Right lobe of liver (tissue), 6 donors: ENCODE results near the gene LAMB2. TPM values are rescaled to one million over a fixed set of nuclear protein-coding genes. Genes with fewer than 3 reads are reported as not detected.

Experiments used
- ATAC-seq, 4 donors: fragments of 200-7000 bp; cut with Tn5 transposase; one replicate each; pipeline ENCODE4 v1.9.1; 2020; ENCODE audit warnings: mild to moderate bottlenecking in 4 of 4, moderate library complexity in 4 of 4
- DNase-seq, 3 donors: peaks; one replicate each; pipeline ENCODE4 v3.0.0-alpha.2; 2020
- H3K27ac ChIP-seq, 3 donors: fragments of 200-600 bp; one replicate each; pipeline ENCODE4 v1.8.0; 2022
- H3K27me3 ChIP-seq, 2 donors: fragments of 200-600 bp; one replicate each; pipeline ENCODE4 v1.8.0; 2022
- H3K36me3 ChIP-seq, 4 donors: fragments of 200-600 bp; sonication (generic) in 1 of 4; one replicate each; pipeline versions ENCODE4 v1.5.1 to v1.8.0; 2017 to 2022; ENCODE audit warnings: control low read depth in 1 of 4
- H3K4me1 ChIP-seq, 4 donors: fragments of 200-600 bp; sonication (generic) in 1 of 4; one replicate each; pipeline versions ENCODE4 v1.5.1 to v1.8.0; 2017 to 2022; ENCODE audit warnings: control low read depth in 1 of 4
- H3K4me3 ChIP-seq, 3 donors: fragments of 200-600 bp; one replicate each; pipeline ENCODE4 v1.8.0; 2022
- H3K9me3 ChIP-seq, 4 donors: fragments of 200-600 bp; sonication (generic) in 1 of 4; one replicate each; pipeline versions ENCODE4 v1.5.1 to v1.8.0; 2017 to 2022; ENCODE audit warnings: control low read depth in 1 of 4
- CTCF ChIP-seq, 4 donors: fragments of 200-600 bp in 3 of 4; fragments of 450-650 bp in 1 of 4; IDR thresholded peaks; one replicate each; pipeline versions ENCODE4 v1.5.1 to v1.8.0; 2016 to 2022; ENCODE audit warnings: antibody characterized with exemption in 4 of 4, mild to moderate bottlenecking in 2 of 4
- POLR2A ChIP-seq: fragments of 450-650 bp; IDR thresholded peaks from one replicate; pipeline ENCODE4 v1.6.1; 2017; ENCODE audit warnings: antibody characterized with exemption, mild to moderate bottlenecking
- WGBS: methylation state at CpG from one replicate; pipeline ENCODE4 v1.1.6; 2018; ENCODE audit warnings: low coverage, low lambda C conversion rate; ENCODE audit not compliant: insufficient coverage; ENCODE audit errors: missing lambda C conversion rate; 5-methylcytosine and 5-hydroxymethylcytosine counted together
- intact Hi-C, 2 donors: fragments of 100-400 bp; cut with DNase I; formaldehyde crosslinking; loops; one replicate each; pipeline versions ENCODE4 v1.11.2 to v1.14.1; 2022
- total RNA-seq, 6 experiments: library from RNA; depleted of rRNA in 2 of 6; stranded (reverse); fragments of >200 nt in 2 of 6; fragmentation: NEBNext Ultra II Directional in 3 of 6; extraction: Animal tissue kit (Norgen Biotek cat#: 25700) in 3 of 6; gene quantifications; one replicate each; pipeline versions ENCODE4 v1.1.0 to v1.2.4, GENCODE V29; 2016 to 2023
- donor health status: DM: no; HTN: yes; CAD: no.
- donor health status: DM: no; HTN: no; CAD: no.
- donor health status: DM: no; HTN: no; CAD: no.
- donor health status: DM: no; HTN: yes; CAD: no.
- donor health status: DM: no; HTN: yes; CAD: no.

Gene LAMB2
- total RNA-seq, 6 experiments from 2014 or later, result 129 to 192 (median 163) TPM

GRCh38 chr3:49122022-49122421 lies 10.8 kb downstream of the LAMB2 start:
- WGBS, result 100% methylated on average over 1 of the region's 12 CpGs
- DNase-seq (no peak), ATAC-seq (no peak)
- H3K9me3 ChIP-seq, result no peaks in the 10 kb centered on the region
- TF ChIP-seq POLR2A (no peak), CTCF (IDR thresholded peaks at IDR 0.05) (no peak)
- no peaks in the 10 kb centered on the region for H3K27me3 ChIP-seq
- H3K36me3 ChIP-seq, result peaks cover 4 to 51% (median 18%) of the 10 kb centered on the region in 4 donors
- intact Hi-C loops, result no loop called here
- peaks cover 0 to 11% (median 6%) of the 10 kb centered on the region in 4 donors for H3K4me1 ChIP-seq
- H3K4me3 ChIP-seq, result no peak overlapping the region
- H3K27ac ChIP-seq, result no peak overlapping the region

GRCh38 chr3:49121132-49121736 lies 11.6 kb downstream of the LAMB2 start:
- no peak for ATAC-seq
- intact Hi-C loops, result no loop called here
- TF ChIP-seq CTCF (IDR thresholded peaks at IDR 0.05) (no peak), POLR2A (no peak)

DNA sequence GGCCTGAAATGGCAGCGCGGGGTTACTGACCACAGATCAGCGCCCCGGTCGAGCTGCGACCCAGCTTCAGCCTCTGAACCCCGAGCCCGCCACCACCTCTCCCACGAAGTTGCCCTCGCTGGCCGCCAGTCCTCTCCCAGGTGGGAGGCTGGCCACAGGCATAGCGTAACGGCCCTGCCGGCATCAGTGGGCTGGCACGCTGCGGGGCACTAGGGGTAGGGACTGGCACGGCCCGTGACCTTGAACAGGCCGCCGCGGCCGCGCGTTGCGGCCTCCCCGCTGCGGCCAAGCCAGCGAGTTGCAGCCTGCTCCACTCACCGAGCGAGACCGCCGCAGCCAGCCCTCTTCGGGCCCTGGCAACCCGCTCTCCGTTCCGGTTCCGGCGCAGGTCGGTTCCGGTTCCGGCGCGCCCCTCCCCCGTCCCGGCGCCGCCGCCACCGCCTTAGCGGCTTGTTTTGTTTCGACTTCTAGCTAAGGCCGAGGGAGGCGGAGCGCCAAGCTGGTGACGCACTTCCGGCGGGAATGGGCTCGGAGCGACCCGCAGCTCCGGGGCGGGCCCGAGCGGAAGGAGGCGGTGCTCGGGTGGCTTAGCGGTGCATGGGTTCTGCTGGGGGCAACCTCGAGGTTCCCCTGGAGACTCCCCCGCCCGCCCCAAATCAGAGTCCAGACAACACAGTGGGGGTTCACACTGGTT lies 12.3 kb downstream of the LAMB2 start, which contains the start of gene USP19:
USP19 (minus strand) TSS at position 386 of the 694 bp plus-strand sequence. CDS start 1,678 bp downstream, outside the sequence.
- Histone ChIP-seq H3K4me3 (peak within 1 kb of the TSS; percentile 85 to 96 (median 95)), H3K27me3 (no peaks in the 10 kb centered on the region), H3K4me1 (peaks cover 0 to 11% (median 6%) of the 10 kb centered on the region in 4 donors), H3K27ac (peak within 1 kb of the TSS; percentile 75 to 79 (median 78)), H3K9me3 (no peaks in the 10 kb centered on the region), H3K36me3 (peaks cover 10 to 58% (median 27%) of the 10 kb centered on the region in 4 donors)
- intact Hi-C loops, result no loop called here
- TF ChIP-seq CTCF (IDR thresholded peaks at IDR 0.05), result no peak
- peak; percentile 80 for TF ChIP-seq POLR2A
- DNase-seq (peak; percentile 95 to 97 (median 97)), ATAC-seq (peak; percentile 91 to 97 (median 95))
- WGBS, result 5% methylated on average over 10 of the region's 70 CpGs

More at GRCh38 chr3:49121132-49121736, 11.6 kb downstream of the LAMB2 start:
- H3K27me3 ChIP-seq, result no peaks in the 10 kb centered on the region
- DNase-seq, result no peak
- peak overlapping the region; percentile 75 to 79 (median 78) for H3K27ac ChIP-seq
- peak overlapping the region; percentile 85 to 96 (median 95) for H3K4me3 ChIP-seq
- H3K4me1 ChIP-seq, result peaks cover 0 to 11% (median 6%) of the 10 kb centered on the region in 4 donors
- no peaks in the 10 kb centered on the region for H3K9me3 ChIP-seq
- H3K36me3 ChIP-seq, result peaks cover 6 to 54% (median 22%) of the 10 kb centered on the region in 4 donors
- WGBS, result 66% methylated on average over 5 of the region's 17 CpGs

GRCh38 chr3:49120096-49120437 lies 12.8 kb downstream of the LAMB2 start:
- intact Hi-C loops, result no loop called here
- H3K36me3 ChIP-seq, result peaks cover 13 to 61% (median 31%) of the 10 kb centered on the region in 4 donors
- H3K4me3 ChIP-seq, result peak overlapping the region; percentile 85 to 96 (median 95)
- ATAC-seq (no peak), DNase-seq (no peak)
- H3K4me1 ChIP-seq, result peaks cover 0 to 11% (median 6%) of the 10 kb centered on the region in 4 donors
- peak overlapping the region; percentile 75 to 79 (median 78) for H3K27ac ChIP-seq
- TF ChIP-seq POLR2A, result no peak
- TF ChIP-seq CTCF (IDR thresholded peaks at IDR 0.05), result no peak
- no CpG with 5 or more reads among the region's 9 CpGs for WGBS
- no peaks in the 10 kb centered on the region for H3K27me3 ChIP-seq
- H3K9me3 ChIP-seq, result no peaks in the 10 kb centered on the region
